Cardiac muscle cell (in vitro differentiated cells and primary cell): Measurements from ENCODE around the gene CNTN5. TPM values are rescaled to one million over a fixed set of nuclear protein-coding genes. Genes with fewer than 3 reads are reported as not detected.

ENCODE experiments used
- DNase-seq, 2 donors: peaks; one replicate each; pipeline versions ENCODE4 v3.0.0 to v3.0.0-alpha.2; 2010 to 2017; ENCODE audit warnings: low read depth in 1 of 2, low spot score in 1 of 2
- H3K27ac ChIP-seq: fragments of 200-600 bp; sonication (generic); 2 replicates; pipeline ENCODE4 v1.5.1; 2016
- H3K27me3 ChIP-seq: fragments of 200-600 bp; sonication (generic); 2 replicates; pipeline ENCODE4 v1.6.0; 2016; ENCODE audit warnings: control low read depth
- H3K36me3 ChIP-seq: fragments of 200-600 bp; sonication (generic); 2 replicates; pipeline ENCODE4 v1.5.1; 2016; ENCODE audit warnings: control low read depth
- H3K4me1 ChIP-seq: fragments of 200-600 bp; sonication (generic); 2 replicates; pipeline ENCODE4 v1.8.1; 2017; ENCODE audit warnings: low read depth, mild to moderate bottlenecking, mixed run types
- H3K4me3 ChIP-seq: fragments of 200-600 bp; sonication (generic); 2 replicates; pipeline ENCODE4 v1.5.1; 2016; ENCODE audit warnings: mild to moderate bottlenecking
- H3K9me3 ChIP-seq: fragments of 200-600 bp; sonication (generic); 2 replicates; pipeline ENCODE4 v1.5.1; 2017; ENCODE audit warnings: low read depth, mild to moderate bottlenecking, control low read depth
- polyA plus RNA-seq: library from polyadenylated mRNA; unstranded; fragments of >200 nt; fragmentation: Nextera tagmentation; extraction: Ambion mirVana; gene quantifications from 2 replicates; pipeline ENCODE4 v1.2.1, GENCODE V29; 2016
- total RNA-seq: library from RNA; depleted of rRNA; stranded (reverse); fragments of >200 nt; gene quantifications from 2 replicates; pipeline ENCODE4 v1.2.3, GENCODE V29; 2016
- TF ChIP-seq, protein P1 (sequence below): IDR thresholded peaks from 2 replicates; pipeline ENCODE4 v1.5.1; 2012; ENCODE audit warnings: low read depth, mild to moderate bottlenecking, low read length

CNTN5 gene
- total and polyA plus RNA-seq, 2 experiments from 2014 or later: 30.0 to 41.3 TPM

DNA sequence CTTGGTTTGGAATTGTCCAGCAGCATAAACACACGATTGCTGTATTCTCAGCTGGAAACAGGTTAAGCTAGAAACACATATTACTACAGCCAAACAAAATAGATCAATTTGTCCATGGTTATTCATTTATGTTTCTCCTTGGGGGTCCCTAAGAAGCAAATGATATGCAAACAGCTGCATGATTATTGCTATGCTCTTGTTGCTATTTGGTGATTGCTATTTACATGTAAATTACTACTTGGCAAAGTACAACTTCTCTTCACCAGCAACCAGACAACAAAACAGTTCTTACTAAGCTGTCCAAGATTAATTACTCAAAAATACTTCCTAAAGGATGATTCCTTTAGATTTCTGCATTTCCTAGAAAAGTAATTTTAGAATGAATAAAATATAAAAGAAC, 1098.4 kb downstream of the CNTN5 start:
- no peak for DNase-seq
- H3K4me3 ChIP-seq: no peak overlapping the region
- H3K4me1 ChIP-seq: no peaks in the 10 kb centered on the region
- no peaks in the 10 kb centered on the region for H3K9me3 ChIP-seq
- H3K27ac ChIP-seq: no peak overlapping the region
- TF ChIP-seq, protein P1, sequence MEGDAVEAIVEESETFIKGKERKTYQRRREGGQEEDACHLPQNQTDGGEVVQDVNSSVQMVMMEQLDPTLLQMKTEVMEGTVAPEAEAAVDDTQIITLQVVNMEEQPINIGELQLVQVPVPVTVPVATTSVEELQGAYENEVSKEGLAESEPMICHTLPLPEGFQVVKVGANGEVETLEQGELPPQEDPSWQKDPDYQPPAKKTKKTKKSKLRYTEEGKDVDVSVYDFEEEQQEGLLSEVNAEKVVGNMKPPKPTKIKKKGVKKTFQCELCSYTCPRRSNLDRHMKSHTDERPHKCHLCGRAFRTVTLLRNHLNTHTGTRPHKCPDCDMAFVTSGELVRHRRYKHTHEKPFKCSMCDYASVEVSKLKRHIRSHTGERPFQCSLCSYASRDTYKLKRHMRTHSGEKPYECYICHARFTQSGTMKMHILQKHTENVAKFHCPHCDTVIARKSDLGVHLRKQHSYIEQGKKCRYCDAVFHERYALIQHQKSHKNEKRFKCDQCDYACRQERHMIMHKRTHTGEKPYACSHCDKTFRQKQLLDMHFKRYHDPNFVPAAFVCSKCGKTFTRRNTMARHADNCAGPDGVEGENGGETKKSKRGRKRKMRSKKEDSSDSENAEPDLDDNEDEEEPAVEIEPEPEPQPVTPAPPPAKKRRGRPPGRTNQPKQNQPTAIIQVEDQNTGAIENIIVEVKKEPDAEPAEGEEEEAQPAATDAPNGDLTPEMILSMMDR: no peak
- no peaks in the 10 kb centered on the region for H3K27me3 ChIP-seq
- H3K36me3 ChIP-seq: no peaks in the 10 kb centered on the region

DNA sequence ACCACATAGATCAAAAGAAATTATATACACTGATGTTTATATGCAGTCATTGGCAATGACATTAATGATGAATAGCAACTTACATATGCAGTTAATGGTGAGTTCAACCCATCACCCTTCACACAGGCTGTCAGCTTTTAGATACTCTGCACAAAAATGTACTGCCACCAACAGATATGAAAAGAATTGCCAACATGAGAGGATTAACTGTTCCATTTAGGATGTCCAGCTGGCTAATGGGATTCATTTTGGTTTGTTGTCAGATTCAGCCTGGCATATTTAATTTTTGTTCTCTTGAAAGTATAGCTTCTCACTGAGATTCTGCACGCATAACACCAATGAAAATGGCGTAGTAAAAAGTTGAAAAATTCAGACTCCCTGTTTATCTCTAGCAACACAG, 1112.4 kb downstream of the CNTN5 start:
- Histone ChIP-seq H3K36me3 (no peaks in the 10 kb centered on the region), H3K27ac (no peak overlapping the region), H3K4me1 (no peaks in the 10 kb centered on the region), H3K27me3 (no peaks in the 10 kb centered on the region), H3K9me3 (no peaks in the 10 kb centered on the region), H3K4me3 (no peak overlapping the region)
- TF ChIP-seq, protein P1: no peak
- no peak for DNase-seq

DNA sequence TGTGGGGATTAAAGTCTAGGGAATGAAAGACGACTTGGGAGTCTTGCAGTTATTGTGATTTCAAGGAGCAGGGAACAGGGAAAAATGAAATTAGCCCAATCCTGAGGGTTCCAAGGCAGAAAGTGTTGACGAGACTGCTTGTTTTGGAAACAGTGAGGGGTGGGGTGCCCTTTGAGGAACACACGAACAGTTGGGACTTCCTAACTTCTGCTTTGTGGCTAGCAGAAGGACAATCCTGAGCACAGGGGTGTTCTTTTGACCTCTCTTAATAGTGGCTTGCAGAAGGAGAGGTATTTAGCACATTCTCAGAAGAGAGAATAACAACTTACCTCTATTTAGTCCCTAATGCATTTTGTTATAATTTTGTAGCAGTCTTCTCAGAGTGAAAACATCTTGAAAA, 1120.5 kb downstream of the CNTN5 start:
- TF ChIP-seq, protein P1: no peak
- H3K4me3 ChIP-seq: no peak overlapping the region
- H3K9me3 ChIP-seq: no peaks in the 10 kb centered on the region
- no peaks in the 10 kb centered on the region for H3K4me1 ChIP-seq
- H3K36me3 ChIP-seq: no peaks in the 10 kb centered on the region
- no peak for DNase-seq
- no peak overlapping the region for H3K27ac ChIP-seq
- H3K27me3 ChIP-seq: no peaks in the 10 kb centered on the region

DNA sequence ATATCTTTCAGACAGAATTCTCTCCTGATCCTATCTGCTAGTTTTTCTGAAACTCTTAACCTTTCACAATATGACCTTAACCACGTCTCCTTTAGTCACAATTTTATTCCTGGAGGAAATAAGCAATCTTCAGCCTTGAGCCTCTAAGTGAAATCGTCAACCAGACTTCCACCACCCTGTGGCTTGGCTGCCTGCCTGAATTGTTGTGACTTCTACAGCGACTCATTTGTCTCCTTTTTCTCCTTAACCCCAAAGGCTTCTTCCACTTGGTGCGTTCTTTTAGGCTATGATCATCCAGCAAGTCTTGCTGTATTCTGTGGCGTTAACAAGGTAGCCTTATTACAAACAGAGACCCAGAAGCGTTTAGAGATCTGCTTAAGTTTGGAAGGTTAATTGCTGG, 1131.2 kb downstream of the CNTN5 start:
- DNase-seq: no peak
- TF ChIP-seq, protein P1: no peak
- Histone ChIP-seq H3K4me1 (peaks cover 9% of the 10 kb centered on the region), H3K27ac (peak overlapping the region; percentile 36), H3K36me3 (no peaks in the 10 kb centered on the region), H3K27me3 (no peaks in the 10 kb centered on the region), H3K4me3 (no peak overlapping the region), H3K9me3 (no peaks in the 10 kb centered on the region)

DNA sequence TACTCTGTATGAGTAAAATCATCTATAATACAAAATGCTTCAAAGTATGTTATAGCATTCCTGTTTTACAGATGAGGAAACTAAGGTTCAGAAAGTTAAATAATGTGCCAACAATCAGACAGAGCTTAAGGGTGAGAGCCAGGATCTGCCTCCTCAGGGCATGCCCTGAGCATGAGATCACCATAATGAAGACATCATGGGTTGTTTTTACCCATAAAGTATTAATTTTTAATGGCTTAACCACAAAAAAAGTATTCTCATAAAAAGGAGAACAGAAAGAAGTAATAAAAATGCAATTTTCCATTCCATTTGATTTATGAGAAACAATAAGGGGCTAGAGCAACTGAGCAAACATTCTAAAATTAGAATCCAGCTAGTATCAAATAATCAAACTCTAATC, 1132.0 kb downstream of the CNTN5 start:
- no peaks in the 10 kb centered on the region for H3K9me3 ChIP-seq
- TF ChIP-seq, protein P1: no peak

DNA sequence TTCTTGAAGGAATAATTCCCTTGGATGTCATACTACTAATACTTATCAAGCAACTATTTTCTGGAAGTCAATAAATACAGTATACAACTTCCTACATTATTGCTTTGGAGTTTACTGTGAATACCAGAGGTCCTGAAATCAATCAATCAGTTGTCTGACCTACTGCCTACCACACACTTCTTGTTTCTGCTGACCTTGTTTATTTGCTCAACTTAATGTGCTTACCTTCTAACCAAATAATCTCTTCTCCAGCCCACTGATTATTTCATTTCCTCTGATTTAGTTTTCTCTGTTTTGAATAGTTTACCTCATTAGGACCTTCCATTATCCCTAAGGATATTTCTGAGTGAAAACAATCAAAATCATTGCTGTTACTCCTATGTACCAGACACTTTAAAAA, 1142.7 kb downstream of the CNTN5 start:
- no peak overlapping the region for H3K27ac ChIP-seq
- TF ChIP-seq, protein P1: no peak
- no peaks in the 10 kb centered on the region for H3K36me3 ChIP-seq
- no peak overlapping the region for H3K4me3 ChIP-seq
- H3K9me3 ChIP-seq: no peaks in the 10 kb centered on the region
- H3K27me3 ChIP-seq: no peaks in the 10 kb centered on the region
- no peaks in the 10 kb centered on the region for H3K4me1 ChIP-seq
- no peak for DNase-seq

More for the DNA sequence above, 1132.0 kb downstream of the CNTN5 start:
- no peaks in the 10 kb centered on the region for H3K27me3 ChIP-seq
- no peak overlapping the region for H3K4me3 ChIP-seq
- H3K36me3 ChIP-seq: no peaks in the 10 kb centered on the region
- H3K4me1 ChIP-seq: peaks cover 7% of the 10 kb centered on the region
- DNase-seq: no peak
- H3K27ac ChIP-seq: no peak overlapping the region
